ENCODE data around the gene CDK9.

CDK9 gene

DNA sequence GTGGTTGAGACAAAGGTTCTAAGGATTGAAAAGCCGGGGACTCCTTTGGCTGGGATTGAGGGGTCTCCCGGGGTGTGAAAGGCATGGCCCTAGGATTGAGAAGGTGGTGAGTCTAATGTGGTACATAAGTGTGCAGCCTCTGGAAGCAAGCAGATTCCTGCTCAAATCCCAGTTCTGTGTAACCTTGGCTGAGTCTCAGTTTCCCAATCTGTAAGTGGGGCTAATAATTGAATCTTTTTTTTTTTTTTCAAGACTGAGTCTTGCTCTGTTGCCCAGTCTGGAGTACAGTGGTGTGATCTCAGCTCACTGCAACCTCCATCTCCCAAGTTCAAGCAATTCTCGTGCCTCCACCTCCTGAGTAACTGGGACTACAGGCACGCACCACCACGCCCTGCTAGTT lies 13.2 kb upstream of the CDK9 start:
- H3K4me2 ChIP-seq (ENCODE audit: insufficient read depth, low read length, poor library complexity, severe bottlenecking), result no peak overlapping the region
- H3K18ac ChIP-seq (ENCODE audit: low read length), result no peak overlapping the region
- no peak overlapping the region for H3K4ac ChIP-seq (ENCODE audit: low read length)
- H3K79me1 ChIP-seq (ENCODE audit: low read depth, low read length), result no peaks in the 10 kb centered on the region
- no peak overlapping the region for H3K23ac ChIP-seq (ENCODE audit: low read depth, low read length, poor library complexity)
- H2BK5ac ChIP-seq (ENCODE audit: low read length), result no peak overlapping the region
- peaks cover 14 to 26% of the 10 kb centered on the region in 2 donors for H3K4me1 ChIP-seq (ENCODE audit: control insufficient read depth in 2 of 2, insufficient read depth in 1 of 2, low read depth in 1 of 2, low read length in 2 of 2)
- H3K27me3 ChIP-seq (ENCODE audit: control insufficient read depth in 3 of 3, insufficient read depth in 3 of 3, low read depth in 1 of 3, low read length in 3 of 3), result peaks cover 0 to 10% (median 0%) of the 10 kb centered on the region in 3 experiments
- no peak overlapping the region for H2AFZ ChIP-seq (ENCODE audit: low read length)
- H3K9ac ChIP-seq (ENCODE audit: low read depth, low read length, poor library complexity), result no peak overlapping the region
- WGBS, 2 donors (ENCODE audit: extremely low coverage in 2 of 2, insufficient read length in 2 of 2, insufficient replicate concordance in 1 of 2), result no CpG with 5 or more reads among the region's 5 CpGs
- H3K4me3 ChIP-seq (ENCODE audit: low read length in 2 of 2), result no peak overlapping the region
- no peak overlapping the region for H2BK15ac ChIP-seq (ENCODE audit: low read length)
- no peak overlapping the region for H4K8ac ChIP-seq (ENCODE audit: low read depth, low read length)
- no peak overlapping the region for H4K91ac ChIP-seq (ENCODE audit: low read depth, low read length, poor library complexity)
- no peaks in the 10 kb centered on the region for H3K9me3 ChIP-seq (replicated peaks in 1 of 2; ENCODE audit: control insufficient read depth in 2 of 2, insufficient read depth in 1 of 2, low read depth in 1 of 2, low read length in 2 of 2)
- H3K27ac ChIP-seq (replicated peaks; ENCODE audit: low read length), result no peak overlapping the region
- H3K36me3 ChIP-seq (replicated peaks in 1 of 2; ENCODE audit: control insufficient read depth in 2 of 2, insufficient read depth in 2 of 2, low read length in 2 of 2), result no peaks in the 10 kb centered on the region
- no peak for DNase-seq (ENCODE audit: low spot score)
- H2BK12ac ChIP-seq (ENCODE audit: low read length), result no peak overlapping the region
- no peak overlapping the region for H2AK5ac ChIP-seq (ENCODE audit: low read depth, low read length)
- no peak overlapping the region for H3K14ac ChIP-seq (ENCODE audit: low read length)
- H2BK120ac ChIP-seq (ENCODE audit: low read depth, low read length), result no peak overlapping the region

GRCh38 chr9:127773272-127773671 lies 12.6 kb upstream of the CDK9 start:
- Histone ChIP-seq H3K4me3 (ENCODE audit: low read length in 2 of 2) (no peak overlapping the region), H3K9ac (ENCODE audit: low read depth, low read length, poor library complexity) (no peak overlapping the region), H3K4me2 (ENCODE audit: insufficient read depth, low read length, poor library complexity, severe bottlenecking) (no peak overlapping the region), H2AFZ (ENCODE audit: low read length) (no peak overlapping the region), H3K18ac (ENCODE audit: low read length) (no peak overlapping the region), H4K91ac (ENCODE audit: low read depth, low read length, poor library complexity) (no peak overlapping the region), H3K27me3 (ENCODE audit: control insufficient read depth in 3 of 3, insufficient read depth in 3 of 3, low read depth in 1 of 3, low read length in 3 of 3) (peaks cover 0 to 10% (median 0%) of the 10 kb centered on the region in 3 experiments), H2AK5ac (ENCODE audit: low read depth, low read length) (no peak overlapping the region), H2BK5ac (ENCODE audit: low read length) (no peak overlapping the region), H3K27ac (replicated peaks; ENCODE audit: low read length) (no peak overlapping the region), H3K9me3 (replicated peaks in 1 of 2; ENCODE audit: control insufficient read depth in 2 of 2, insufficient read depth in 1 of 2, low read depth in 1 of 2, low read length in 2 of 2) (no peaks in the 10 kb centered on the region), H3K4ac (ENCODE audit: low read length) (no peak overlapping the region), H3K79me1 (ENCODE audit: low read depth, low read length) (no peaks in the 10 kb centered on the region), H3K36me3 (replicated peaks in 1 of 2; ENCODE audit: control insufficient read depth in 2 of 2, insufficient read depth in 2 of 2, low read length in 2 of 2) (no peaks in the 10 kb centered on the region), H3K14ac (ENCODE audit: low read length) (no peak overlapping the region), H2BK12ac (ENCODE audit: low read length) (no peak overlapping the region), H4K8ac (ENCODE audit: low read depth, low read length) (no peak overlapping the region), H2BK15ac (ENCODE audit: low read length) (no peak overlapping the region), H2BK120ac (ENCODE audit: low read depth, low read length) (no peak overlapping the region), H3K4me1 (ENCODE audit: control insufficient read depth in 2 of 2, insufficient read depth in 1 of 2, low read depth in 1 of 2, low read length in 2 of 2) (peaks cover 14 to 19% of the 10 kb centered on the region in 2 donors), H3K23ac (ENCODE audit: low read depth, low read length, poor library complexity) (no peak overlapping the region)
- no peak for DNase-seq (ENCODE audit: low spot score)
- WGBS, 2 donors (ENCODE audit: extremely low coverage in 2 of 2, insufficient read length in 2 of 2, insufficient replicate concordance in 1 of 2), result no CpG with 5 or more reads among the region's 3 CpGs

DNA sequence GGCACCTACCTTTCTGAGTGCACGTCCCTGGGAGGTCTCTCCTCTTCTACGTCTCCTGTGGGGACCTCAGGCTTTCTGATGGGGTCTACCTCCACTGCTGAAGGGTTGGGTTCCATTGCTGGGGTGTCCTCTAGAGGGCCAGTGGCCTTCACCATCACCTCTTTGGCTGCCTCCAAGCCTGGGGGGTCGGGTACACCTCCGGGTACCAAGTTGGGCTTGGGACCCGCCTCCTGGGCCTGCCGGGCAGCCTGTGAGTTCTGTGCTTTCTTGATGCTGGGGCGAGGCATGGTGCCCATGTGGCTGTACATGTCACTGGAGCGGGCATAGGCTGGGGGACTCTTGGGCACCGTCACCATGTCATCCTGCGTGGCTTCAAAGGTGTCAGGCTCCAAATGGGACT lies 11.9 kb upstream of the CDK9 start:
- no peak overlapping the region for H2BK12ac ChIP-seq (ENCODE audit: low read length)
- peak overlapping the region; percentile 84 for H3K14ac ChIP-seq (ENCODE audit: low read length)
- no peak overlapping the region for H2BK5ac ChIP-seq (ENCODE audit: low read length)
- no peak for DNase-seq (ENCODE audit: low spot score)
- WGBS, 2 donors (ENCODE audit: extremely low coverage in 2 of 2, insufficient read length in 2 of 2, insufficient replicate concordance in 1 of 2), result no CpG with 5 or more reads among the region's 10 CpGs
- peaks cover 0 to 11% (median 0%) of the 10 kb centered on the region in 3 experiments for H3K27me3 ChIP-seq (ENCODE audit: control insufficient read depth in 3 of 3, insufficient read depth in 3 of 3, low read depth in 1 of 3, low read length in 3 of 3)
- no peak overlapping the region for H3K4ac ChIP-seq (ENCODE audit: low read length)
- H2BK15ac ChIP-seq (ENCODE audit: low read length), result no peak overlapping the region
- H3K36me3 ChIP-seq (replicated peaks in 1 of 2; ENCODE audit: control insufficient read depth in 2 of 2, insufficient read depth in 2 of 2, low read length in 2 of 2), result no peaks in the 10 kb centered on the region
- peak overlapping the region; percentile 35 for H3K18ac ChIP-seq (ENCODE audit: low read length)
- H3K23ac ChIP-seq (ENCODE audit: low read depth, low read length, poor library complexity), result peak overlapping the region; percentile 49
- H4K8ac ChIP-seq (ENCODE audit: low read depth, low read length), result no peak overlapping the region
- H3K4me1 ChIP-seq (ENCODE audit: control insufficient read depth in 2 of 2, insufficient read depth in 1 of 2, low read depth in 1 of 2, low read length in 2 of 2), result peaks cover 14 to 21% of the 10 kb centered on the region in 2 donors
- no peak overlapping the region for H3K27ac ChIP-seq (replicated peaks; ENCODE audit: low read length)
- H2AFZ ChIP-seq (ENCODE audit: low read length), result no peak overlapping the region
- H2AK5ac ChIP-seq (ENCODE audit: low read depth, low read length), result peak overlapping the region; percentile 60
- no peak overlapping the region for H3K4me3 ChIP-seq (ENCODE audit: low read length in 2 of 2)
- no peak overlapping the region for H2BK120ac ChIP-seq (ENCODE audit: low read depth, low read length)
- no peaks in the 10 kb centered on the region for H3K9me3 ChIP-seq (replicated peaks in 1 of 2; ENCODE audit: control insufficient read depth in 2 of 2, insufficient read depth in 1 of 2, low read depth in 1 of 2, low read length in 2 of 2)
- H3K79me1 ChIP-seq (ENCODE audit: low read depth, low read length), result no peaks in the 10 kb centered on the region
- H4K91ac ChIP-seq (ENCODE audit: low read depth, low read length, poor library complexity), result no peak overlapping the region
- no peak overlapping the region for H3K4me2 ChIP-seq (ENCODE audit: insufficient read depth, low read length, poor library complexity, severe bottlenecking)
- no peak overlapping the region for H3K9ac ChIP-seq (ENCODE audit: low read depth, low read length, poor library complexity)

DNA sequence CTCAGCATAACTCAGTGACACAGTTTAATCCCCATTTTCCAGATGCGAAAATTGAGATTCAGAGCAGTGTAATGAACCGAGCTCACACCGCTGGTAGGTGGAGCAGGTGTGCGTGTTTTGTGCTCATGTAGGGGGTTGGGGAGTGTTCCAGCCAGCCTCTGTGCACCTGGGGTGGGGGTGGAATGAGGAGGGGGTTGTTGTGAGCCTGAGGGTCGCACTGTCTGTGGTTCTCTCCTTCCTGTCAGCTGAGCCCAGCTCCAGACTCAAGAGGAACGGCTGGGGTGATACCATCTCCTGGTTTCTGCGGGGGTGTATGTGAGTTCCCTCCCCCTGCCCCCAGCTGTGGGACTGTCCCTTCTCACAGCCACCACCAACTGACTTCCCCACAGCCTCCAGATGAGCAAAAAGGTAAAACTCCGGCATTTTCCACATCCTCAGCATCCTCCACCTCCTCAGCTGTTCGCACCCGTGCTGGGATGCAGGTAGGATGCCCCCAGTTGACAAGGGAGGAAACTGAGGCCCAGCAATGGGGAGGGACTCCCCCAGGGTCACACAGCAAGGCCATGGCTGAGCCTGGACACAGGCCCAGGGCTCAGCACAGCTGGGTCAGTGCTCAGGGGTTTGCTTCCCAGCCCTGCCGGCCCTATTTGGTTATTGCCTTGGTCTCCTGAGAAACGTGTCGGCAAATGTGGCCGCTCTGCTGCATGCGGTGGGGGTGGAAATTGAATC lies 9.5 kb upstream of the CDK9 start:
- Histone ChIP-seq H3K9me3 (replicated peaks in 1 of 2; ENCODE audit: control insufficient read depth in 2 of 2, insufficient read depth in 1 of 2, low read depth in 1 of 2, low read length in 2 of 2) (no peaks in the 10 kb centered on the region), H3K4me1 (ENCODE audit: control insufficient read depth in 2 of 2, insufficient read depth in 1 of 2, low read depth in 1 of 2, low read length in 2 of 2) (peaks cover 13 to 17% of the 10 kb centered on the region in 2 donors), H3K79me1 (ENCODE audit: low read depth, low read length) (no peaks in the 10 kb centered on the region), H3K23ac (ENCODE audit: low read depth, low read length, poor library complexity) (peak overlapping the region; percentile 47), H2AK5ac (ENCODE audit: low read depth, low read length) (peak overlapping the region; percentile 68), H3K27me3 (ENCODE audit: control insufficient read depth in 3 of 3, insufficient read depth in 3 of 3, low read depth in 1 of 3, low read length in 3 of 3) (peaks cover 0 to 14% (median 0%) of the 10 kb centered on the region in 3 experiments), H2BK120ac (ENCODE audit: low read depth, low read length) (peak overlapping the region; percentile 47), H3K9ac (ENCODE audit: low read depth, low read length, poor library complexity) (peak overlapping the region; percentile 75), H2BK12ac (ENCODE audit: low read length) (no peak overlapping the region), H4K91ac (ENCODE audit: low read depth, low read length, poor library complexity) (peak overlapping the region; percentile 22), H3K18ac (ENCODE audit: low read length) (peak overlapping the region; percentile 89), H2AFZ (ENCODE audit: low read length) (peak overlapping the region; percentile 70), H3K14ac (ENCODE audit: low read length) (peak overlapping the region; percentile 85), H3K4me2 (ENCODE audit: insufficient read depth, low read length, poor library complexity, severe bottlenecking) (no peak overlapping the region), H4K8ac (ENCODE audit: low read depth, low read length) (no peak overlapping the region), H3K36me3 (replicated peaks in 1 of 2; ENCODE audit: control insufficient read depth in 2 of 2, insufficient read depth in 2 of 2, low read length in 2 of 2) (no peaks in the 10 kb centered on the region), H3K4ac (ENCODE audit: low read length) (no peak overlapping the region), H3K4me3 (ENCODE audit: low read length in 2 of 2) (no peak overlapping the region), H2BK15ac (ENCODE audit: low read length) (peak overlapping the region; percentile 40), H2BK5ac (ENCODE audit: low read length) (peak overlapping the region; percentile 43), H3K27ac (replicated peaks; ENCODE audit: low read length) (no peak overlapping the region)
- DNase-seq (ENCODE audit: low spot score), result no peak
- no CpG with 5 or more reads among the region's 15 CpGs for WGBS, 2 donors (ENCODE audit: extremely low coverage in 2 of 2, insufficient read length in 2 of 2, insufficient replicate concordance in 1 of 2)
